ENCODE results near the gene C10orf62.
A peak's percentile ranks its signal among the peaks of the same experiment; 100 is the strongest.
"Not testable (repeated sequence)": the region's sequence is repeated elsewhere in the genome, so short reads cannot be mapped to it uniquely, and the experiment has no call there.

C10orf62 gene

GRCh38 chr10:97564776-97565175, 24.7 kb upstream of the C10orf62 start:
- no peak for DNase-seq (ENCODE audit: low read depth in 2 of 2)

GRCh38 chr10:97566336-97566996, 23.1 kb upstream of the C10orf62 start:
- DNase-seq (ENCODE audit: low read depth in 2 of 2): no peak

GRCh38 chr10:97567891-97568290, 21.6 kb upstream of the C10orf62 start:
- DNase-seq (ENCODE audit: low read depth in 2 of 2): no peak

- no peak for DNase-seq (ENCODE audit: low read depth in 2 of 2)
These were observed 19.3 kb upstream of the C10orf62 start for GRCh38 chr10:97570146-97570788.

- DNase-seq (ENCODE audit: low read depth in 2 of 2): no peak
These were observed 18.6 kb upstream of the C10orf62 start for GRCh38 chr10:97570789-97571471.

GRCh38 chr10:97571622-97572021, 17.9 kb upstream of the C10orf62 start:
- DNase-seq (ENCODE audit: low read depth in 2 of 2): no peak

- peak; percentile 27 for DNase-seq (ENCODE audit: low read depth in 2 of 2)
These were observed 17.1 kb upstream of the C10orf62 start, which contains the start of gene ANKRD2 for GRCh38 chr10:97572214-97572989. ANKRD2 (plus strand) TSS chr10:97572779; CDS start chr10:97572789, 10 bp downstream.

GRCh38 chr10:97573021-97573420, 16.5 kb upstream of the C10orf62 start:
- no peak for DNase-seq (ENCODE audit: low read depth in 2 of 2)

GRCh38 chr10:97573672-97574071, 15.8 kb upstream of the C10orf62 start:
- no peak for DNase-seq (ENCODE audit: low read depth in 2 of 2)

- no peak for DNase-seq (ENCODE audit: low read depth in 2 of 2)
These were observed 15.0 kb upstream of the C10orf62 start for GRCh38 chr10:97574374-97575126.

- no peak for DNase-seq (ENCODE audit: low read depth in 2 of 2)
These were observed 14.3 kb upstream of the C10orf62 start for GRCh38 chr10:97575127-97575668.

- DNase-seq (ENCODE audit: low read depth in 2 of 2): not testable (repeated sequence)
These were observed 13.0 kb upstream of the C10orf62 start for GRCh38 chr10:97576487-97576886.

GRCh38 chr10:97577701-97578100, 11.8 kb upstream of the C10orf62 start:
- DNase-seq (ENCODE audit: low read depth in 2 of 2): no peak

GRCh38 chr10:97578171-97578844, 11.2 kb upstream of the C10orf62 start:
- DNase-seq (ENCODE audit: low read depth in 2 of 2): no peak

- no peak for DNase-seq (ENCODE audit: low read depth in 2 of 2)
These were observed 8.8 kb upstream of the C10orf62 start for GRCh38 chr10:97580421-97581367.

GRCh38 chr10:97582169-97582568, 7.4 kb upstream of the C10orf62 start:
- no peak for DNase-seq (ENCODE audit: low read depth in 2 of 2)

GRCh38 chr10:97583476-97583875, 6.0 kb upstream of the C10orf62 start:
- no peak for DNase-seq (ENCODE audit: low read depth in 2 of 2)

GRCh38 chr10:97584060-97584797, 5.3 kb upstream of the C10orf62 start, which contains the start of gene HOGA1:
HOGA1 (plus strand) TSS chr10:97584389; CDS start chr10:97584704, 315 bp downstream.
- no peak for DNase-seq (ENCODE audit: low read depth in 2 of 2)

All from stimulated activated CD8-positive, alpha-beta memory T cell treated with anti-CD3 and anti-CD28 coated beads, Interleukin-15, amount 100 ng/mL, for 48 hours (primary cell).